Measurements from ENCODE around the gene REEP1. TPM values are rescaled to one million over a fixed set of nuclear protein-coding genes. Genes with fewer than 3 reads are reported as not detected.

The REEP1 gene
- total and polyA plus RNA-seq, 3 donors from 2014 or later, result 112 to 342 (median 241) TPM

DNA sequence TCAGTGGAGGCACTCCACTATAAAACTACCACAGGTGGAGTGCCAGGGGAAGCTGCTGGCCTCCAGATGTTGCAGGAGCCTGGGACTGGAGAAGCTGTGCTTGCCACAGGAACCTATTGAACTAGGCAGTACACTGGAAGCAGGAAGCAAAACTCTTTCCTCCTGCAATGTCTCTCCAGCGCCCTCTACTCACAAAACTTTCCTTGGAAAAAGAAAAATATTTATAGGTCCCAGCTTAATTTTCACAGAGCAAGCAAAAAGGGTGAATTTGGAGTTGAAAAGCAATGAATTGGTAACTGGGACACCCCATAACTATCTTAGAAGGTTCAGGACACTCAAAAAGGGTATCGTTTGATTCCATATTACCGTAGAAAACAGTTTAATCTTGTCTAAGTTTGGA lies 33.2 kb upstream of the REEP1 start:
- intact Hi-C loops (cut with DNase I; ENCODE audit: low total_unique reads), result no loop called here
- WGBS, 2 donors, result 91 to 98% methylated on average over 3 of the region's 3 CpGs

DNA sequence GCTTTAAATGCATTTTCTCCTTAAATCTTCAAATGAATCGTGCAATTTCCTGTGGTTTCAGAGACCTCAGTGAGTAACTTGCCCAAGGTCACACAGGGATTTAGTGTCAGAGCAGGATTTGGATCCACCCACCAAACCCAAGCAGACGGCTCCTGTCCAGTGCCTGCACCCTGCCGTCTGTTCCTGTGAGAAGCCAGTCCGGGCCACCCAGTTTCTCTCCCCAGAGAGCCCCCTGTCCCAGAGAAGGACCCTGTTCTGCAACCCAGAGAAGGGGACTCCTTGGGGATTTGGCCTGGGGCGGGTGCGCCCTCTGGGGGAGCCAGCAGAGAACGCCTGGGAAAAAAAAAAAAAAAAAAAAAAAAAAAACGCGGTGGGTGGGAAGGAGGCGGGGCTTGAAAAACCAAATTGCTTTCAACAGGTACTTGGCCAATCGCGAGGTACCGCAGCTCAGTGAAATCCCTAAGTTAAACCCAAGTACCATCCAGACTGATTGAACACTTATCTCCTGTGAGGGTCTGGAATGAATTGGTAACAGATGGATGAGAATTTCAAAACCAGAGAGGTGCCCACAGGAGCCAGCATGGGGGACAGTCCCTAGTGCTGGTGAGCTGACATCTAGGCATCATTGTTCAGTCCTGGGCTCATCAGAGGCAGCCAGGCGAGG lies 30.9 kb upstream of the REEP1 start:
- WGBS, 2 donors, result 4% methylated on average over 14 of the region's 14 CpGs
- Histone ChIP-seq H3K27ac (peak overlapping the region in 1 of 2 donors; percentile 3), H3K4me3 (no peak overlapping the region), H3K4me1 (peaks cover 31% of the 10 kb centered on the region), H3K36me3 (ENCODE audit: low read depth, missing control alignments) (no peaks in the 10 kb centered on the region), H3K9me3 (no peaks in the 10 kb centered on the region), H3K27me3 (no peaks in the 10 kb centered on the region)
- intact Hi-C loops (cut with DNase I; ENCODE audit: low total_unique reads), result loop anchor here (10.0 kb wide), 1 partner anchor 143 kb away; no protein-coding TSS in a partner anchor
- DNase-seq, result peak; percentile 47
- TF ChIP-seq, protein P1, sequence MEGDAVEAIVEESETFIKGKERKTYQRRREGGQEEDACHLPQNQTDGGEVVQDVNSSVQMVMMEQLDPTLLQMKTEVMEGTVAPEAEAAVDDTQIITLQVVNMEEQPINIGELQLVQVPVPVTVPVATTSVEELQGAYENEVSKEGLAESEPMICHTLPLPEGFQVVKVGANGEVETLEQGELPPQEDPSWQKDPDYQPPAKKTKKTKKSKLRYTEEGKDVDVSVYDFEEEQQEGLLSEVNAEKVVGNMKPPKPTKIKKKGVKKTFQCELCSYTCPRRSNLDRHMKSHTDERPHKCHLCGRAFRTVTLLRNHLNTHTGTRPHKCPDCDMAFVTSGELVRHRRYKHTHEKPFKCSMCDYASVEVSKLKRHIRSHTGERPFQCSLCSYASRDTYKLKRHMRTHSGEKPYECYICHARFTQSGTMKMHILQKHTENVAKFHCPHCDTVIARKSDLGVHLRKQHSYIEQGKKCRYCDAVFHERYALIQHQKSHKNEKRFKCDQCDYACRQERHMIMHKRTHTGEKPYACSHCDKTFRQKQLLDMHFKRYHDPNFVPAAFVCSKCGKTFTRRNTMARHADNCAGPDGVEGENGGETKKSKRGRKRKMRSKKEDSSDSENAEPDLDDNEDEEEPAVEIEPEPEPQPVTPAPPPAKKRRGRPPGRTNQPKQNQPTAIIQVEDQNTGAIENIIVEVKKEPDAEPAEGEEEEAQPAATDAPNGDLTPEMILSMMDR (IDR thresholded peaks at IDR 0.05), result peak in 2 of 3 experiments; percentile 34 to 61
- TF ChIP-seq POLR2A (IDR thresholded peaks at IDR 0.05), result no peak

More for the DNA sequence above, 33.2 kb upstream of the REEP1 start:
- no peak for DNase-seq
- H3K9me3 ChIP-seq, result no peaks in the 10 kb centered on the region
- no peaks in the 10 kb centered on the region for H3K36me3 ChIP-seq (ENCODE audit: low read depth, missing control alignments)
- no peaks in the 10 kb centered on the region for H3K27me3 ChIP-seq
- H3K4me1 ChIP-seq, result peaks cover 24% of the 10 kb centered on the region
- no peak for TF ChIP-seq POLR2A (IDR thresholded peaks at IDR 0.05)
- TF ChIP-seq, protein P1 (IDR thresholded peaks at IDR 0.05), result no peak
- no peak overlapping the region for H3K4me3 ChIP-seq
- H3K27ac ChIP-seq, result no peak overlapping the region

DNA sequence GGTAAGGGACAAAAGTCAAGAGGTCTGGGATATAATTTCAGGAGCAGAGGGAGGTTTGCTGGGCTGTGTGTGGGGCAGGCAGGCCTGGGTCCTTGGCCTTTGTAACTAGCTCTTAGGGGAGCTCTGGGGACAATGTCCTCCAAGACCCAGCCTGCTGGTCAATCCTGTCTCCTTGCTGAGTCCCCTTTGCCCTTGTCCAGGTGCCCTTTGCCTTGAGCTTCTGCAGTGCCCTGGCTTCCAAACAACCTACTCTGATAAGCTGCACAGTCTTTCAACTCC lies 30.0 kb upstream of the REEP1 start:
- Histone ChIP-seq H3K4me3 (no peak overlapping the region), H3K27ac (peak overlapping the region in 1 of 2 donors; percentile 3), H3K27me3 (no peaks in the 10 kb centered on the region), H3K36me3 (ENCODE audit: low read depth, missing control alignments) (no peaks in the 10 kb centered on the region), H3K9me3 (no peaks in the 10 kb centered on the region), H3K4me1 (peaks cover 28% of the 10 kb centered on the region)
- DNase-seq, result no peak
- intact Hi-C loops (cut with DNase I; ENCODE audit: low total_unique reads), result loop anchor here (10.0 kb wide), 1 partner anchor 143 kb away; no protein-coding TSS in a partner anchor
- TF ChIP-seq, protein P1 (IDR thresholded peaks at IDR 0.05), result no peak
- no peak for TF ChIP-seq POLR2A (IDR thresholded peaks at IDR 0.05)

DNA sequence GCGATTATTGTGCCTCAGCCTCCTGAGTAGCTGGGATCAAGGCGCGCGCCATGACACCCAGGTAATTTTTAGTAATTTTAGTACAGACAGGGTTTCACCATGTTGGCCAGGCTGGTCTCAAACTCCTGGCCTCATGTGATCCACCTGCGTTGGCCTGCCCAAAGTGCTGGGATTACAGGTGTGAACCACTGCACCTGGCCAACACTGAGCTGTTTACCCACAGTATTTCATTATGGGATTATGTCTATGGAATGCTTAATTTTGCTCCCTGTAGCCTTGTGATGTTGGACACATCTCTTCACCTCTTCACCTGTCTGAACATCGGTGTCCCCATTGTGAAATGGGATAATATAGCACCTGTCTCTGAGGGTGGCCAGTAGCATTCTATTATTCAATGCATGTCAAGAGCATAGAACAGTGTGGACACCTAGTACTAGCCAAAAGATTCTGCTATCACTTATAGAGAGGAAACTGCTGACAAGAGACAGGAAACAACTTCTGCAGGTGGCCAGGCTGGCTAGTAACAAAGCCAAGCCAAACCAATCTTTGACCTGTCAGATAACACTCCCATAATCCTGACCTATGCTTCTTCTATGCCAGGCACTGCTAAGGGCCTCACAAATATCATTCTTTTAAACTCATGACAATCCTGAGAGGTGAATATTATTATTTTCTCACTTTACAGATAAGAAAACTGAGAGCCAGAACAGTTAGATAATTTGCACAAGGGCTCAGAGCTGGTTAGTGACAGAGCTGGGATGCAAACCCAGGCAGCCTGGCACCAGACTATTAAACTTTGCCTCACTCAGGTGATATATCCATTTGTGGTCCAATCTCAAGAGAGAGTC lies 29.4 kb upstream of the REEP1 start:
- WGBS, 2 donors, result 92 to 100% methylated on average over 6 of the region's 6 CpGs
- no peak for DNase-seq
- peak overlapping the region in 1 of 2 donors; percentile 5 for H3K27ac ChIP-seq
- no peaks in the 10 kb centered on the region for H3K9me3 ChIP-seq
- TF ChIP-seq, protein P1 (IDR thresholded peaks at IDR 0.05), result no peak
- no peak for TF ChIP-seq POLR2A (IDR thresholded peaks at IDR 0.05)
- intact Hi-C loops (cut with DNase I; ENCODE audit: low total_unique reads), result loop anchor here (10.0 kb wide), 1 partner anchor 142 kb away; no protein-coding TSS in a partner anchor
- H3K36me3 ChIP-seq (ENCODE audit: low read depth, missing control alignments), result no peaks in the 10 kb centered on the region
- H3K27me3 ChIP-seq, result no peaks in the 10 kb centered on the region
- H3K4me1 ChIP-seq, result peaks cover 26% of the 10 kb centered on the region
- no peak overlapping the region for H3K4me3 ChIP-seq

All from testis (tissue), 3 donors.